Fibroblast of skin of left biceps (primary cell): ENCODE results near the gene ITGAD.
"Not testable (repeated sequence)": the region's sequence is repeated elsewhere in the genome, so short reads cannot be mapped to it uniquely, and the experiment has no call there.

ENCODE experiments used
- DNase-seq, 2 experiments: peaks; one replicate each; pipeline ENCODE4 v3.0.0-alpha.2; 2013; ENCODE audit warnings: low read depth in 2 of 2

ITGAD gene

GRCh38 chr16:31429796-31430195 lies 36.7 kb downstream of the ITGAD start:
- DNase-seq, result no peak

GRCh38 chr16:31430380-31431052 lies 37.4 kb downstream of the ITGAD start:
- no peak for DNase-seq

- DNase-seq, result no peak
Measured at GRCh38 chr16:31435341-31436220, 42.4 kb downstream of the ITGAD start.

- DNase-seq, result no peak
Measured at GRCh38 chr16:31436221-31437045, 43.3 kb downstream of the ITGAD start.

- no peak for DNase-seq
Measured at GRCh38 chr16:31438414-31438813, 45.3 kb downstream of the ITGAD start.

- DNase-seq, result not testable (repeated sequence)
Measured at GRCh38 chr16:31439023-31439422, 45.9 kb downstream of the ITGAD start.

GRCh38 chr16:31439519-31439918 lies 46.4 kb downstream of the ITGAD start:
- DNase-seq, result no peak

GRCh38 chr16:31440516-31441184 lies 47.5 kb downstream of the ITGAD start:
- no peak for DNase-seq

- no peak for DNase-seq
Measured at GRCh38 chr16:31441956-31442355, 48.8 kb downstream of the ITGAD start.

GRCh38 chr16:31445931-31446330 lies 52.8 kb downstream of the ITGAD start:
- DNase-seq, result not testable (repeated sequence)

- no peak for DNase-seq
Measured at GRCh38 chr16:31451201-31451600, 58.1 kb downstream of the ITGAD start.

GRCh38 chr16:31451681-31452351 lies 58.7 kb downstream of the ITGAD start:
- DNase-seq, result no peak

- DNase-seq, result peak; percentile 65 to 66
Measured at GRCh38 chr16:31452631-31453106, 59.5 kb downstream of the ITGAD start.

GRCh38 chr16:31453255-31454204 lies 60.4 kb downstream of the ITGAD start:
- DNase-seq, result no peak

- no peak for DNase-seq
Measured at GRCh38 chr16:31455601-31456314, 62.6 kb downstream of the ITGAD start.

GRCh38 chr16:31456988-31457360 lies 63.8 kb downstream of the ITGAD start:
- DNase-seq, result no peak

- DNase-seq, result no peak
Measured at GRCh38 chr16:31458073-31458843, 65.1 kb downstream of the ITGAD start.
